ENCODE results near the gene TBC1D2B.

The TBC1D2B gene

DNA sequence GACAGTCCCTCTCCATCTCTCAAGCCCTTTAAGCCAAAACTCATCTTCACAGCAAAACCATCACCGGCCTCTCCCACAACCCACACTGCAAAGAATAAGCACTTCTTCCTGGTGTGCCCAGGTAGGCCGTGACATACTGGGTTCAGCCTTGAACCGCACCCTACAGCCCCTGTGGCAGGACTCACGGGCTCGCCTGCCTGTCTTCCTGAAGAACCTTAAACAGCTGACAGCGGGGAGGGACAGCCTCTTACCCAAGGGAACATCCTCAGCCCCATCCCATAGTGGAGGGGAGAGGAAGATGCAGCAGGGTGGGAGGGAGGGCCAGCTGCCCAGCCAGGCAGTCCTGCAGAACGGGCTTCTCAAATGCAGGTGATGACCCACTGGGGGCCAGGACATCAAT, 40.2 kb downstream of the TBC1D2B start:
- Mint-ChIP-seq H3K27ac (peak overlapping the region in 2 of 3 experiments; percentile 29 to 64), H3K9me3 (no peaks in the 10 kb centered on the region)
- TF ChIP-seq, protein P1, sequence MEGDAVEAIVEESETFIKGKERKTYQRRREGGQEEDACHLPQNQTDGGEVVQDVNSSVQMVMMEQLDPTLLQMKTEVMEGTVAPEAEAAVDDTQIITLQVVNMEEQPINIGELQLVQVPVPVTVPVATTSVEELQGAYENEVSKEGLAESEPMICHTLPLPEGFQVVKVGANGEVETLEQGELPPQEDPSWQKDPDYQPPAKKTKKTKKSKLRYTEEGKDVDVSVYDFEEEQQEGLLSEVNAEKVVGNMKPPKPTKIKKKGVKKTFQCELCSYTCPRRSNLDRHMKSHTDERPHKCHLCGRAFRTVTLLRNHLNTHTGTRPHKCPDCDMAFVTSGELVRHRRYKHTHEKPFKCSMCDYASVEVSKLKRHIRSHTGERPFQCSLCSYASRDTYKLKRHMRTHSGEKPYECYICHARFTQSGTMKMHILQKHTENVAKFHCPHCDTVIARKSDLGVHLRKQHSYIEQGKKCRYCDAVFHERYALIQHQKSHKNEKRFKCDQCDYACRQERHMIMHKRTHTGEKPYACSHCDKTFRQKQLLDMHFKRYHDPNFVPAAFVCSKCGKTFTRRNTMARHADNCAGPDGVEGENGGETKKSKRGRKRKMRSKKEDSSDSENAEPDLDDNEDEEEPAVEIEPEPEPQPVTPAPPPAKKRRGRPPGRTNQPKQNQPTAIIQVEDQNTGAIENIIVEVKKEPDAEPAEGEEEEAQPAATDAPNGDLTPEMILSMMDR (IDR thresholded peaks at IDR 0.05; ENCODE audit: unreplicated experiment in 3 of 3) = no peak

GRCh38 chr15:78035861-78036476, 41.5 kb downstream of the TBC1D2B start:
- H3K9me3 Mint-ChIP-seq = no peaks in the 10 kb centered on the region
- peak overlapping the region; percentile 82 to 87 (median 86) for H3K27ac Mint-ChIP-seq
- no peak overlapping the region for H3K4me3 Mint-ChIP-seq
- peaks cover 16% of the 10 kb centered on the region for H3K36me3 Mint-ChIP-seq (ENCODE audit: low read depth)
- H3K4me1 Mint-ChIP-seq = peaks cover 53% of the 10 kb centered on the region
- H3K27me3 Mint-ChIP-seq (ENCODE audit: low read depth) = peaks cover 4% of the 10 kb centered on the region
- TF ChIP-seq, protein P1 (IDR thresholded peaks at IDR 0.05; ENCODE audit: unreplicated experiment in 3 of 3) = no peak

More for the DNA sequence above, 40.2 kb downstream of the TBC1D2B start:
- Mint-ChIP-seq H3K4me3 (no peak overlapping the region), H3K27me3 (ENCODE audit: low read depth) (peaks cover 4% of the 10 kb centered on the region), H3K36me3 (ENCODE audit: low read depth) (peaks cover 13% of the 10 kb centered on the region), H3K4me1 (peaks cover 47% of the 10 kb centered on the region)

DNA sequence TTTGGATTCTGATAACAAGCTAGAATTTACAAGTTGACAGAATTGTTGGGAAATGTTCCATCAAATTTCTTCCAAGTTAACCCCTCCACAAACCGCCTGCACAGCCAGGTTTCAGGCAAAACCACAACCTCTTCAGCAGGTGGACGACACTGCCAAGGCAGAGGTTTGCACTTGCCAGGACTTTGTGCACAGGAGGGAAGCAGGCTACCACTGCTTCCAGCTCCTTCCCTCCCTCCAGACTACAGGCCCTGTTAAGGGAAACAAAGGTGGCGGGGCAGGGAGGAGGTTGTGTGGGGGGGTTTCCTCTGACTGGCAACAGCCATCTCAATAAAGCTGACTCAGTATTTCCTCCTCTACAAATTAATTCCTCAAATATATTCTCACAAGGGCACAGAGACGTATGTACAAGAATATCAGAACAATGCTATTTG, 42.2 kb downstream of the TBC1D2B start:
- TF ChIP-seq, protein P1 (IDR thresholded peaks at IDR 0.05; ENCODE audit: unreplicated experiment in 3 of 3) = no peak
- peaks cover 20% of the 10 kb centered on the region for H3K36me3 Mint-ChIP-seq (ENCODE audit: low read depth)
- H3K27ac Mint-ChIP-seq = peak overlapping the region; percentile 82 to 87 (median 86)
- H3K27me3 Mint-ChIP-seq (ENCODE audit: low read depth) = peaks cover 4% of the 10 kb centered on the region
- peaks cover 53% of the 10 kb centered on the region for H3K4me1 Mint-ChIP-seq
- H3K9me3 Mint-ChIP-seq = no peaks in the 10 kb centered on the region
- peak overlapping the region in 1 of 3 experiments; percentile 13 for H3K4me3 Mint-ChIP-seq

GRCh38 chr15:78034495-78035191, 42.9 kb downstream of the TBC1D2B start:
- Mint-ChIP-seq H3K27ac (peak overlapping the region; percentile 82 to 87 (median 86)), H3K9me3 (no peaks in the 10 kb centered on the region), H3K36me3 (ENCODE audit: low read depth) (peaks cover 19% of the 10 kb centered on the region), H3K4me1 (peaks cover 53% of the 10 kb centered on the region), H3K27me3 (ENCODE audit: low read depth) (peaks cover 4% of the 10 kb centered on the region), H3K4me3 (peak overlapping the region in 1 of 3 experiments; percentile 19)
- TF ChIP-seq, protein P1 (IDR thresholded peaks at IDR 0.05; ENCODE audit: unreplicated experiment in 3 of 3) = no peak

DNA sequence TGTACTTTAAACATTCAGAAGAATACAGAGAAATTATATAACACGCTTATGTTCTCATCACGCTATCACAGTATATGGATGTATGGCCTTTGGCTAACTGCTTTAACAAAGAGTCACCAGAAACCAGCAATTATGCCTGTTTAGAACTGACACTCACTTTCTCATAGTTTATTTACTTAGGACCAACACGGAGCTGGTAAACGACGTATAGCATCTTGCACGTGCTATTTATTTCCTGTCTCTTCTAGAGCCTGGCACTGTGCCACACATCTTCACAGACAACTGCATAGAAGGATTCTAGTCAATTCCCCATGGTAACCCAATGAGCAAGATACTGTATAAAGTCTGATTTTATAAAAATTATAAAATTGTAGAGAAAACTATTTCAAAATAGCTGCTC, 43.6 kb downstream of the TBC1D2B start:
- Mint-ChIP-seq H3K36me3 (ENCODE audit: low read depth) (peaks cover 20% of the 10 kb centered on the region), H3K27ac (peak overlapping the region in 2 of 3 experiments; percentile 47 to 86), H3K4me1 (peaks cover 56% of the 10 kb centered on the region), H3K9me3 (no peaks in the 10 kb centered on the region), H3K4me3 (no peak overlapping the region), H3K27me3 (ENCODE audit: low read depth) (peaks cover 4% of the 10 kb centered on the region)
- TF ChIP-seq, protein P1 (IDR thresholded peaks at IDR 0.05; ENCODE audit: unreplicated experiment in 3 of 3) = no peak
